K562 (cell line): ENCODE measurements around the gene TMEM217. TPM values are rescaled to one million over a fixed set of nuclear protein-coding genes. Genes with fewer than 3 reads are reported as not detected.
A peak's percentile ranks its signal among the peaks of the same experiment; 100 is the strongest.

Source experiments
- AFF1 ChIP-seq, 2 experiments: fragments of 450-650 bp; IDR thresholded peaks; 2 replicates each; pipeline ENCODE4 v1.6.1; 2018; ENCODE audit warnings: mild to moderate bottlenecking in 2 of 2, low read depth in 1 of 2; ENCODE audit not compliant: partially characterized antibody in 2 of 2
- MTA3 ChIP-seq: fragments of 450-650 bp; formaldehyde crosslinking; IDR thresholded peaks from 2 replicates; pipeline ENCODE4 v1.6.1; 2017; ENCODE audit warnings: mild to moderate bottlenecking, borderline replicate concordance
- NKRF ChIP-seq: fragments of 450-650 bp; IDR thresholded peaks from 2 replicates; pipeline ENCODE4 v1.6.1; 2016; ENCODE audit warnings: borderline replicate concordance
- SMARCA5 ChIP-seq: fragments of 450-650 bp; IDR thresholded peaks from 2 replicates; pipeline ENCODE4 v1.6.1; 2016
- TEAD2 ChIP-seq: fragments of 450-650 bp; IDR thresholded peaks from 2 replicates; pipeline ENCODE4 v1.6.1; 2016; ENCODE audit warnings: missing genetic modification characterization, control low read depth, missing compliant biosample characterization
- ZNF184 ChIP-seq: sonication (generic); formaldehyde crosslinking; IDR thresholded peaks from 2 replicates; pipeline ENCODE4 v1.5.0; 2020; ENCODE audit warnings: missing genetic modification reagents
- polyA plus RNA-seq, 8 experiments: library from polyadenylated mRNA; depleted of rRNA in 4 of 8; stranded (reverse) in 5 of 8; unstranded in 3 of 8; fragments of >200 nt; fragmentation: Nextera tagmentation in 2 of 8; fragmentation: Illumina TruSeq in 1 of 8; extraction: Ambion mirVana in 2 of 8; extraction: Trizol in 1 of 8; gene quantifications; 2 replicates each; pipeline versions ENCODE4 v1.2.1 to v1.2.3, GENCODE V29; 2011 to 2014; ENCODE audit warnings: inconsistent platforms in 1 of 8, missing spikeins in 1 of 8
- total RNA-seq, 7 experiments: library from RNA; depleted of rRNA in 6 of 7; stranded (reverse); fragments of >200 nt in 6 of 7; fragmentation: Illumina TruSeq in 2 of 7; extraction: Trizol in 2 of 7; gene quantifications; 2 replicates each; pipeline versions ENCODE4 v1.2.1 to v1.2.3, GENCODE V29; 2011 to 2021; ENCODE audit warnings: low replicate concordance in 1 of 7
- TF ChIP-seq, protein P1 (sequence below): sonication (generic); formaldehyde crosslinking; IDR thresholded peaks from 2 replicates; pipeline ENCODE4 v1.9.0; 2022; ENCODE audit warnings: mild to moderate bottlenecking, missing genetic modification reagents
- TF ChIP-seq, protein P2 (sequence below): fragments of 450-650 bp; formaldehyde crosslinking; IDR thresholded peaks from 2 replicates; pipeline ENCODE4 v1.4.0; 2022; ENCODE audit warnings: missing genetic modification characterization

The TMEM217 gene
- total and polyA plus RNA-seq, 9 of the 15 experiments (the other 6 are each of a cell fraction or from before 2014, with no cell fraction given) = 1.3 to 8.0 (median 1.9) TPM

DNA sequence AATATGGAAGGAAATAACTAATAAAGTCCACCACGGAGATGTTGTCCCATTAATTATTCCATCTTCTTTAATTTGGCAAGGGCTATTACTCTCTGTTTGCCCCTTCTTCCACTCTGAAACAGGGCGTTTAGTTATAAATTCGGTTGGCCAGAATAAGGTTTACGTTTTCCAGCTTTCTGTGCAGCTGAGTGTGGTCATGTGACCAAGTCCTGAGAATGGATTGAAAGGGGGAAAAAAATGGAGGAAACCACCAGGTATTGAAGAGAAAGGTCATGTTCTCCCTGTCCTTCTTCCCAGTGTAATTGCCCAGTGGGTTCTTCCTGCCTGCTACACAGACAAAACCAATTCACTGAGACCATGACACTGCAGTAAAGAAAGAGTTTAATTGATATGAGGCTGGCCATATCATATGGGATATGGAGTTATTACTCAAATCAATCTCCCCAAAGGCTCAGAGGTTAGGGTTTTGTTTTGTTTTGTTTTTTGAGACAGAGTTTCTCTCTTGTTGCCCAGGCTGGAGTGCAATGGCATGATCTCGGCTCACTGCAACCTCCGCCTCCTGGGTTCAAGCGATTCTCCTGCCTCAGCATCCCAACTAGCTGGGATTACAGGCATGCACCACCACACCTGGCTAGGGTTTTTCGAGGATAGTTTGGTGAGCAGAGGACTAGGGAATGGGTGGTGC, 14.7 kb downstream of the TMEM217 start (continued):
- TF ChIP-seq AFF1 (IDR thresholded peaks at IDR 0.05; ENCODE audit: low read depth in 1 of 2, partially characterized antibody in 2 of 2) = peak in 1 of 2 experiments; percentile 12
- no peak for TF ChIP-seq ZNF184
- TF ChIP-seq, protein P1, sequence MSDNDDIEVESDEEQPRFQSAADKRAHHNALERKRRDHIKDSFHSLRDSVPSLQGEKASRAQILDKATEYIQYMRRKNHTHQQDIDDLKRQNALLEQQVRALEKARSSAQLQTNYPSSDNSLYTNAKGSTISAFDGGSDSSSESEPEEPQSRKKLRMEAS = peak; percentile 61; the same call in 1 of the 2 replicates
- peak; percentile 56; the same call in 1 of the 2 replicates for TF ChIP-seq TEAD2 (tag)
- TF ChIP-seq NKRF = peak; percentile 62; the same call in 1 of the 2 replicates
- TF ChIP-seq SMARCA5 = peak; percentile 86
- TF ChIP-seq, protein P2, sequence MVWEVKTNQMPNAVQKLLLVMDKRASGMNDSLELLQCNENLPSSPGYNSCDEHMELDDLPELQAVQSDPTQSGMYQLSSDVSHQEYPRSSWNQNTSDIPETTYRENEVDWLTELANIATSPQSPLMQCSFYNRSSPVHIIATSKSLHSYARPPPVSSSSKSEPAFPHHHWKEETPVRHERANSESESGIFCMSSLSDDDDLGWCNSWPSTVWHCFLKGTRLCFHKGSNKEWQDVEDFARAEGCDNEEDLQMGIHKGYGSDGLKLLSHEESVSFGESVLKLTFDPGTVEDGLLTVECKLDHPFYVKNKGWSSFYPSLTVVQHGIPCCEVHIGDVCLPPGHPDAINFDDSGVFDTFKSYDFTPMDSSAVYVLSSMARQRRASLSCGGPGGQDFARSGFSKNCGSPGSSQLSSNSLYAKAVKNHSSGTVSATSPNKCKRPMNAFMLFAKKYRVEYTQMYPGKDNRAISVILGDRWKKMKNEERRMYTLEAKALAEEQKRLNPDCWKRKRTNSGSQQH (CRISPR knock-in tag) = 0 out of 2 replicates have a peak, but pooled peaks have one; percentile 8
- TF ChIP-seq MTA3 = peak; percentile 72; the same call in 1 of the 2 replicates
